DOHH2 (cell line): ENCODE measurements around the gene APAF1.

Experiments used
- H3F3A ChIP-seq: fragments of 200-600 bp; sonication (generic), shearing (Covaris generic); 2 replicates; pipeline ENCODE4 v1.6.0; 2016; ENCODE audit warnings: antibody characterized with exemption, mild to moderate bottlenecking; ENCODE audit not compliant: control insufficient read depth, insufficient read depth
- H3K27ac ChIP-seq: fragments of 200-600 bp; sonication (generic); 2 replicates; pipeline ENCODE4 v1.5.1; 2014; ENCODE audit warnings: low read depth, mild to moderate bottlenecking, low read length, moderate library complexity
- H3K27me3 ChIP-seq: fragments of 200-600 bp; sonication (generic); 2 replicates; pipeline ENCODE4 v1.6.1; 2014; ENCODE audit warnings: mild to moderate bottlenecking, low read length, mixed read lengths; ENCODE audit not compliant: control insufficient read depth
- H3K36me3 ChIP-seq: fragments of 200-600 bp; sonication (generic); 2 replicates; pipeline ENCODE4 v1.6.1; 2014; ENCODE audit warnings: mild to moderate bottlenecking, low read length, moderate library complexity, mixed read lengths; ENCODE audit not compliant: control insufficient read depth
- H3K4me1 ChIP-seq: fragments of 200-600 bp; sonication (generic); 2 replicates; pipeline ENCODE4 v1.6.1; 2014; ENCODE audit warnings: mild to moderate bottlenecking, low read length, mixed read lengths; ENCODE audit not compliant: control insufficient read depth
- H3K4me2 ChIP-seq: fragments of 200-600 bp; sonication (generic); 2 replicates; pipeline ENCODE4 v1.6.0; 2014; ENCODE audit warnings: mild to moderate bottlenecking, low read length, moderate library complexity
- H3K4me3 ChIP-seq: fragments of 200-600 bp; sonication (generic); 2 replicates; pipeline ENCODE4 v1.5.1; 2014; ENCODE audit warnings: mild to moderate bottlenecking, low read length, mixed read lengths
- H3K79me2 ChIP-seq: fragments of 200-600 bp; sonication (generic); 2 replicates; pipeline ENCODE4 v1.6.1; 2014; ENCODE audit warnings: mild to moderate bottlenecking, low read length, mixed read lengths; ENCODE audit not compliant: control insufficient read depth
- H3K9me2 ChIP-seq: fragments of 200-600 bp; sonication (generic); replicated peaks from 2 replicates; pipeline ENCODE4 v1.6.1; 2014; ENCODE audit warnings: mild to moderate bottlenecking, low read length, mixed read lengths; ENCODE audit not compliant: control insufficient read depth
- H3K9me3 ChIP-seq: fragments of 200-600 bp; sonication (generic); 2 replicates; pipeline ENCODE4 v1.6.1; 2014; ENCODE audit warnings: antibody characterized with exemption, low read length, mixed read lengths; ENCODE audit not compliant: control insufficient read depth, insufficient read depth
- H4K20me1 ChIP-seq: fragments of 200-600 bp; sonication (generic); 2 replicates; pipeline ENCODE4 v1.6.0; 2014; ENCODE audit warnings: low read depth, mild to moderate bottlenecking, antibody characterized with exemption, low read length, moderate library complexity; ENCODE audit not compliant: control insufficient read depth, insufficient read depth
- CTCF ChIP-seq: fragments of 200-600 bp; sonication (generic); IDR thresholded peaks from one replicate; pipeline ENCODE4 v1.5.1; 2014; ENCODE audit warnings: antibody characterized with exemption, mild to moderate bottlenecking, low read depth, low read length; ENCODE audit not compliant: poor library complexity, severe bottlenecking
- EZH2phosphoT487 ChIP-seq: fragments of 200-600 bp; sonication (generic); IDR thresholded peaks from 2 replicates; pipeline ENCODE4 v1.6.1; 2017; ENCODE audit warnings: borderline replicate concordance, mild to moderate bottlenecking, antibody characterized with exemption, low read length, moderate library complexity, mixed read lengths

Gene APAF1

GRCh38 chr12:98733667-98734350, 88.7 kb downstream of the APAF1 start:
- Histone ChIP-seq H3K36me3 (peaks cover 19% of the 10 kb centered on the region), H3K4me2 (no peak overlapping the region), H3K4me1 (no peaks in the 10 kb centered on the region), H3K4me3 (no peak overlapping the region), H3K27me3 (no peaks in the 10 kb centered on the region), H3K79me2 (no peaks in the 10 kb centered on the region), H3K27ac (no peak overlapping the region), H3K9me2 (no peaks in the 10 kb centered on the region), H3F3A (no peaks in the 10 kb centered on the region), H4K20me1 (no peaks in the 10 kb centered on the region), H3K9me3 (no peaks in the 10 kb centered on the region)
- no peak for TF ChIP-seq CTCF
- no peak for TF ChIP-seq EZH2phosphoT487

DNA sequence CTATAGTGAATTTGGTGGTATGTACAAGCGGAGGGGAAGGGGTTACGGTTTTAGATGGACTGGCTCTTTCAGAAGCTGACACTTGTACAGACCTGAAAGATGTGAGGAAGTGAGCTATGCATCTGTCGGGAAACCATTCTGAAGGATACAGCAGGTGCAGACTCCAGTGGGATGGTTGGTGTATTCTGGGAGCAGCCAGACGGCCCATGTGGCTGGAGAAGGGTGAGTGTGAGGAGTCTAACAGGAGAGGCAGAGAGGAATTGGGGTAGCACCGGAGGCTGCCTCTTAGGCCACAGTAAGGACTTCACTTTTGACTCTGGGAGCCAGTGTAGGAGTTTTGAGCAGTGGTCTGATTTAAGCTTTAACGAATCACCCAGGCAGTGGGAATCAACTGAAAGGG, 90.7 kb downstream of the APAF1 start:
- no peak overlapping the region for H3K27ac ChIP-seq
- H3K9me3 ChIP-seq, result no peaks in the 10 kb centered on the region
- H3K9me2 ChIP-seq, result no peaks in the 10 kb centered on the region
- H3K79me2 ChIP-seq, result no peaks in the 10 kb centered on the region
- no peak overlapping the region for H3K4me3 ChIP-seq
- peaks cover 3% of the 10 kb centered on the region for H3K27me3 ChIP-seq
- no peaks in the 10 kb centered on the region for H3F3A ChIP-seq
- peaks cover 7% of the 10 kb centered on the region for H3K36me3 ChIP-seq
- H3K4me1 ChIP-seq, result no peaks in the 10 kb centered on the region
- TF ChIP-seq EZH2phosphoT487 (no peak), CTCF (no peak)
- H3K4me2 ChIP-seq, result no peak overlapping the region
- H4K20me1 ChIP-seq, result no peaks in the 10 kb centered on the region

DNA sequence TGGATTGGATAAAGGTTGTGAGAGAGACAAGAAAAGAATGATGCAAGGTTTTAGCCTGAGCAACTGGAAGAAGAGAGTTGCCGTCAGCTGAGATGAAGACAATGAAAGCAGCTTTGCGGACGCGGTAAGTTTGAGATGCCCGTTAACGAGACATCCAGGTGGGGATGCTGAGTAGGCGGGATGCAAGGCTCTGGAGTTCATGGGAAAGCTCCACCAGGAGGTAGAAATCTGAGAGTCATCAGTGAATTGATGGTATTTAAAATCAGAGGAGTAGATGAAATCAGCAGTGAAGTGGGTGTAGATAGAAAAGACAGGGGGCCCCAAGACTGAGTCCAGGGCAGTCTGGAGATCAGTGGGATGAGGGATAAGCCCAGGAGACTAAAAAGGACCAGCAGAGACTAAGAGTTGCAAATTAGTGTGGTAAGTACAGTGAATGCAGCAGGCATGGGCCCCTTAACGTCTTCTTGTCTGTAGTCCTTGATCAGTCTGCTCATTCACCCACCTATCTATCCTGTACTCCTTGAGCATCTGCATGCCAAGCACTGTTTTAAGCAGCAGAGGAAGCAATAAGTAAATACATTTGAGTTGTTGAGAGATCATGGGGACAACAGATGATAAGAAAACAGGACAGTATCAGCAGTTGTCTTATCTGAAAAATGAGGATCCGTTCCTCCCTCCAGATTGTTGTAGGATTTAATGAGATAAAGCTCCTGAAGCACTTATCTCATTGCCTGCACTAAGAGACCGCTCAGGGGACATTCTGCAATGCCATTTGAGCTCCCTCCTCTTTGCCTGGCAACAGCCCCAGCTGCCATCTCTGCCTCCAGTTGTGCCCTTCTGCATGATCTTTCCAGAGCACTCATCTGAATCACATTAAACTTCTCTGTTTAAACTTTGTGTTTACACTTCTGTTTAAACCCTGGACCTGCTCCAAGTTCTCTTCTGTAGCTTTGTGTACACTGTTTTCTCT, 91.5 kb downstream of the APAF1 start:
- TF ChIP-seq EZH2phosphoT487 (no peak), CTCF (no peak)
- H4K20me1 ChIP-seq, result no peaks in the 10 kb centered on the region
- no peaks in the 10 kb centered on the region; the same call in 1 of the 2 replicates for H3K36me3 ChIP-seq
- no peaks in the 10 kb centered on the region for H3K4me1 ChIP-seq
- H3K9me3 ChIP-seq, result no peaks in the 10 kb centered on the region
- H3K4me3 ChIP-seq, result no peak overlapping the region
- H3K9me2 ChIP-seq, result no peaks in the 10 kb centered on the region
- H3K79me2 ChIP-seq, result no peaks in the 10 kb centered on the region
- H3K27ac ChIP-seq, result no peak overlapping the region
- H3F3A ChIP-seq, result no peaks in the 10 kb centered on the region
- peaks cover 10% of the 10 kb centered on the region for H3K27me3 ChIP-seq
- H3K4me2 ChIP-seq, result no peak overlapping the region
